DMS 273 (cell line): ENCODE data around the gene HNRNPA0.

Experiments
- DNase-seq: peaks from one replicate; lab custom pipeline; 2025; ENCODE audit not compliant: unreplicated experiment; lab: John Stamatoyannopoulos, UW

The HNRNPA0 gene

DNA sequence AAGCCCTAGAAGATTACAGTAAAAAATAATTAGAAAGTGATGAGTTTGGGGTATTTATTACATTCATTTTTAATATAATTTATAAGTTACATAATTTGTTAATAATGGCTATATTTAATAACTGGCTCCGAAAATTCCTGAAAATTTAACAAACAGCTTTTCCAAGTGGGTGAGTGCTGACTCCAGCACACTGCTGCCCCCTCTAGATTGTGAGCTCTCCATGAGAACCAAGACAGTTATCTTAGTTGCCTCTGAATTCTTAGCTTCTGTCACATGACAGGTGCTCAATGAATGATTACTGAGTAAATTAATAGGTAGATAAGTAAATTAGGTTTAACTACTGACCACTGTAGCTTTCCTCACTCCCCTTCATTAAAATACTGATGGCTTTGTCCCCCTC is 26.1 kb downstream of the HNRNPA0 start:
- no peak for DNase-seq

DNA sequence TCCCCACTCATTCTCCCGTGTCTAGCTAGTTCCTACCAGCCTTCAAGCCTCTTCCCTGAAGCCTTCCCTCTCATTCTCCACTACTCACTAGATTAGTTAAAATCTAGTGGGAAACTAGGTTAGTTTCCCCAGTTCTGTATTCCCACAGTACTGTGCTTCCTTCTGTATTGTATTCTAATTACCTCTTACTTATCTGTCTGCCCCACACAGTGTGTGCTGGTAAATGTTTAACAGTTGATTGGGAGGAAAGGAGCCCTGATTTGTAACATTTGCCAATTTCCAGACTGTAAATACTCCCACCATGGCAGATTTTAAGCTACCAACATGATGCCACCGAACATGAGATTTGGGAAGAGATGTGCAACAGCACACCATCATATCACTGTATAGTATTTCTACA is 26.5 kb downstream of the HNRNPA0 start:
- DNase-seq, result no peak

DNA sequence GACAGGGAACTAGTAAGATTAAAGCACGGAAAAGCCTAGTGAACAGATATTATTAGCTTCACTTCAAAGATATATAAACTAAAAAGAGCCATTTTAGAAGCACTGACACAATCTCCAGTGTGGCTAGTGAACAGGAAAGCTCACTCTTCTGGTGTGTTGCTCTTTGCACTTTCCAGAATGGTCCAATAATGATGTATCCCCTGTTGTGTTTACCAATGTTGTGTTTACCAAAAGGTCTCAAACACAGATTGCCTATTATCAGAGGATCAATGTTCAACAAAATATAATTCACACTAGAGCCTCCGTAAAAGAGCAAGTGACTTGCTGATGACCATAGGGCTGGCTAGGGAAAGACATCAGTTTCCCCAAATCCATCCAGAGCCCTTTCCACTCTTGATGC is 29.9 kb downstream of the HNRNPA0 start:
- no peak for DNase-seq

DNA sequence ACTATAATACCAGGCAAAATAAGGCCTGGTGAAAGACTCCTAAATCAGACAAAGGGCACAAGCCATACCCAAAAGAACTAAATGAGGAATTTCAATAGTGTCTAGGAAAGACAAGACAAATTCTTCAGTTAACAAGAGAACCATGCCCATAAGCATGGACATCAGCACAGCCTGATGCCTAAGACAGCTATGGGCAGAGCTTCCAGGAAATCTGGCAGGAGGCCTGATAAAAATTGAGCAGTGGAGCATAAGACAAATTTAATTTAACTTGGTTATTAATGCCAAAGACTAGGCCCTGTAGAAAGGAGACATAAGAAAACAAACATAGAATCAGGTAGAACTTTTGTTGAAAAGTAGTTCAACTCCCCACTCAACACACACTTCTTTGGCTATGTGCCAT is 35.6 kb downstream of the HNRNPA0 start:
- DNase-seq, result no peak

DNA sequence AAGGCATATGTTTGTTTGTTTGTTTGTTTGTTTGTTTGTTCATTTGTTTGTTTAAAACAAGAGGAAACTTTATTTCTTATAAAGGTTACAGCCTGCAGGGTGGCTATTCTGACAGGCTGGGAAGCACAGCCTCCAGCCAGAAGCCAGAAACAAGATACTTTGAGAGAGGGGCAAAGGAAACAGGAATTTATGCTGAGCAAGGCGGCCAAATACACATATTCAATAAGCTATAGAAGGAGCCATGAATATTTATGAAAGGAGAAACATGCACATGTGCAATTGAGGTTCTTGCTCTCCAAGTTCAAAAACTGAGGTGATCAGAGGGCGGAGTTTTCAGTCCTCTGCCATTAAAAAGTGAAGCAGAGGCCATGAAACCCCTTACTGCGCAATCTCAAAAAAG is 37.8 kb downstream of the HNRNPA0 start:
- no peak for DNase-seq

DNA sequence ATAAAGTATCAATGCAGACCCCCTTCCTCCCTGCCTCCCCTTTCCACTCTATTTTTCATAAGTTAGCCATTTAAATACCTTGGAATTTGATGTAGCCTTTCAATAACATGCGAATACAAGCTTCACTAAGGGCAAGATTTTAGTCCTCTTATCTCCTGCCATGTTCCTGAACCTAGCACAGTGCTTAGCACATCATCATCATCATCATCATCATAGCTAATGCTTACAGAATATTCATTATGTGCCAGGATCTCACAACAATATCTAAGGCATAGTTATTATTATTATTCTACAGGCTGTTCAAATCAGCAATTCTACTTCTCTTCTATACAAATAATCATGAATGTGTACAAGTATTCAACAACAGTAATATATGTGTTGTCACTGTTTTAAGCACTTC is 38.7 kb downstream of the HNRNPA0 start:
- DNase-seq, result no peak

DNA sequence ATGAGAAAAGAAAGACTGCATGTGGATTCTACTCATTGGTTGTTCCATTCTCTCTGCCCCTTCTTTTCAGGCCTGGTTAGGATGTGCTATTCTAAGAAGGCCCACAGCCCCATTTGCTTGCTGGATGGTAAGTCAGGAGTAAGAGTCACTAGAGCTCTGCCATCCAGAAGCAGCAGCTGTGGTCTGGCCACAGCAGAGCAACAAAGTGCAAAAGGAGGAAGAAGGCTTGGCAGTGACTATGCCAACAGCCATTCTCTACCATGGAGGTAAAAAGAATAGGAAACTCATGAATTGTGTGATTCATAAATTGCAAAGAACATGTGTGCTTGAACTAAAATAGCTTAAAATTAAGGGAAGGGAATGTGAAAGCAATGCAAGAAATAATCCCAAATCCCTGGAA is 39.2 kb downstream of the HNRNPA0 start:
- no peak for DNase-seq

DNA sequence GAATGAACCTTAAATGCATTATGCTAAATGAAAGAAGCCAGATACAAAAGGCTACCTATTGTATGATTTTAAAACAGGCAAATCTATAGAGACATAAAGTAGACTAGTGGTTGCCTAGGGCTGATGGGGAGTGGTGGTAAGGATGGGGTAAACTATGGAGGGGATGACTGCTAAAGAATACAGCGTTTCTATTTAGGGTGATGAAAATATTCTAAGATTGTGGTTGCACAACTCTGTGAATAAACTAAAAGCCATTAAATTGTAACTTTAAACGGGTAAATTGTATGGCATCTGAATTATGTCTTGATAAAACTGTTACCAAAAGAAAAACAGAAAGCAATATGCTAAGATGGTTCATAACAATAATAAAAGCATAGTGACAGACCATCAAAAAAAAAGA is 39.7 kb downstream of the HNRNPA0 start:
- no peak for DNase-seq

DNA sequence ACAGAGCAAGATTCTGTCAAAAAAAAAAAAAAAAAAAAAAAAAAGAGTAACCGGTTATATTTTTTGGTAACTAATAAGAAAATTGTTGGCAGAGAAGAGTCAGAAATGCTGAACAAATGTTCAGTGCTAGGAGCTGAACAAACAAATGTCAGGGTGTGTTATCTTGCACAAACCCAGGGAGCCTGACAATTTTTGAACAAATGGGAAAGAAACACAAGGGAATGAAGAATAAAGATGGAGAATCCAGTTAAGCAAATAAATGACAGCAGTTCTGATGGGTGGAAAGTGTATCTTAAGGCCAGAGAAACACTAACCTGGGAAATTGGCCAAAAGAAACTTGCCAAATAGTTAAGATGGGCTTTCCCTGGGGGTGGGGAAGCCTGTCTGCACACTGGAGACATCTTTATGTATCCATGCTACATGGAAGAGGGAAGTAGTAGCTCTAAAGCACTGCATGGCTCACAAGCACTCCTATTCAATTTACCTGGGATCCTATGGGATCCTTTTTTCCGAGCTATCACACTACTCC is 42.0 kb downstream of the HNRNPA0 start:
- DNase-seq, result no peak

DNA sequence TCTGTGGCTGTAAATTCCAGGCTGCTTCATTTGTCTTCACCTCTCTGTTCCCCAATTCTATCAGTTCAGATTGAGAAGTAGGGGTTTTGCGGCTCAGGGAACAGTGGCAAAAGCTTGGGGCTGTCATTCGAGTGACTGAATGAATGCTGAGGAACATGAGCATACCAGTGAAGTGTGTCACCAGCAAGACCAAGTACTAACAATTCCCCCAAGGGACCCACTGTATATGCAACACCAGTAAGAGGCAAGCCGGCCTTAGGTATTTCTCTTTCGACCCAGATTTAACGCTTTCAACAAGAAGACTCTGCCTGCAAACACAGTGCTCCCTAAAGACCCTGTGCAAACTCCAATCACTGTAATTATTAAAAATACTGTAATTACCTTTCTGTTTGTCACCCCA is 44.1 kb downstream of the HNRNPA0 start:
- no peak for DNase-seq

DNA sequence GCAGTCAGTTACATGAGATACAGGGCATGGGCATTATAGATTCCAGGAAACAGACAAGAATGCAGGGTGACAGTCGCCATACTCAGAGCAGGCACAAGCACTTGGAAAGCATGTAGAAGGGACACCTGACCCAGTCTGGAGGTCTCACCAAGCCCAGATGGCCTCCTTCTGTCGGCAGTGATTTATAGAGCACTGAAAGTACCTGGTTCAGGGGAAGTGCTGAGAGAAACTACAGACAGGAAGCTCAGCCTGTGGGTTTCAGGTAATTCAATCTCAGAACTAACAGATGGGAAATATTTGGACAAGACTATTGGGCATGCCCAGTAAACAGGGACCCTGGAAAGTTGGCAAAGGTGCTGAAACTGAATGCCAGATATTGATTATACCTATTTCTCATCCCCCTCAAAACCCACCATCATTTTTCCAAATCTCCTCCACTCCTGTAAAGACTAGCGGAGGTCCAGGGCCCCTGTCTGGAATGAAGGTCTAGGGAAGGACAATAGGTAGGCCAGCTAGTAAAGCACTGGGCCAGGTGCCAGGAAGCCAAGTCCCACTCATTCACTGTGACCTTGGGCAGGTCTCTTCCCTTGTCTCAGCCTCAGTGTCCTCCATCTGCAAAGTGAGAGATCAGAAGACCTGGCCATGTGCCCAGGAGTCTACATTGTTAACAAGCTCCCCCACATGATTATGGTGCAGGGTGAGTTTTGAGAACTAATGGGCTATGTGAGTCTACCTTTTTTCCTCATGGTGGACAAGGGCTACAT is 45.2 kb downstream of the HNRNPA0 start:
- DNase-seq, result peak; percentile 57

DNA sequence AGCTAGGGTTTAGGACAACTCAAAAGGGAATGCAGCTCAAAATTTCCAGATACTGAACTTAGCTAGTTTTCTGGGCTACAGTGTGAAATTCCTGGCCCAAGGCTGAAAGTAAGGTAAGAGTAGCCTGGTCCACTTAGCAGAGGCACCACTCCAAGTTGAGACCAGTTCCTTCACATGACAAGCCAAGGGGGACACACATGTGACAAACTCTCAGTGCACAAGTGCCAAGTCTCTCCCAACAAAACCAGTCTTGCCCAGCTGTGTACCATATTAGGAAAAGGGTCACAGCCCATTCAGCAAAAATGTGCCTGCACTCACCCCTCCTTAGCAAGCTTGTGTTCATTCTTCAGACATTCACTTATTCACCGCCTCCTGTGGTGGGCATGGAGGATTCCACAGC is 46.1 kb downstream of the HNRNPA0 start:
- DNase-seq, result no peak

DNA sequence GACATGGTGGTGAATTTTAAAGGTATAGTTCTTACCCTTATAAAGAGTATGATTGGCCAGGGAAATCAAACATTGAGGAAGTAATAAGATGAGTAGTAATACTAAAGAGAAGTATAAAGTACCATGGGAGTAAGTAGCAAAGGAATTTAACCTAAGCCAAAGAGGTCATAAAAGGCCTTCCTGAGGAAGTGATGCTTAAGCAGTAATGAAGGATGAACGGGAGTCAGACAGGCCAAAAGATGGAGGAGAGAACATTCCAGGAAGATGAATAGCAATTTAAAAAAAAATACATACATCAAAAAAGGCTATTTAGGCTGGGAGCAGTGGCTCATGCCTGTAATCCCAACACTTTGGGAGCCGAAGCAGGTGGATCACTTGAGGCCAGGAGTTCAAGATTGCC is 47.3 kb downstream of the HNRNPA0 start:
- no peak for DNase-seq

DNA sequence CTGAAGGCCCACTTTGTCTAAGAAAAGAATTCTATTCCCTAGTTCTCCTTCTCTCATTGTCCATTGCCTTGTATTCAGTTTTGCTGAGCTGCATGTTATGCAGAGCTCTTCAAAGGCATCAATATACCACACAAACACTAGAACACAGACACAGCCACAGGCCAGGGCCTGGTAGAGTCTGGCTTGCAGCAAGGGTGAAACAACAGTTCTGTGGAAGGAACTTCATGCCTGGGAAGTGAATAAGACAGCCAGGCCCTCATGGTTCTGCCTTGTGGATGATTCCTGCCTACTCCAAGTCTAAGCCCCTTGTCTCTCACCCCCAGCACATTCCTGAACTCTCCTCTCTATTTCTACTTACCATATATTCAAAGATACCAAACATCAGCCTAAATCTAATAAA is 49.1 kb downstream of the HNRNPA0 start:
- DNase-seq, result no peak

DNA sequence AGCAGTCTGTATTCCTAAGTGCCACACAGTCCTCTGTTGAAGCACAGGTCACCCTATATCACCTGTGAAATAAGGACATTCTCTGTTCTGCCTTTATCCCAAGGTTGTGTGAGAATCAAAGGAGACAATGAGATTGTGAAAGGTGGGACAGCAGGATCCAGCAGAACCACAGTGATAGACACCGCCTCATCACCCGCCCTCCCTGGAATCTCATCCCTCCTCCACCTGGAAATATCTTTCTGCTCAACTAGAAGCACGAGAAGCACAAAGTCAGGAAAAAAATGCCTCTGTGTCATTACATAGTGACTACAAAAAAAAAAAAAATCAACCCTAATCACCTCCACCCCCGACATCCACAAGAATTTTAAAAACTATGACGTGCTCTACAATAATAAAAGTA is 50.6 kb downstream of the HNRNPA0 start:
- DNase-seq, result no peak

DNA sequence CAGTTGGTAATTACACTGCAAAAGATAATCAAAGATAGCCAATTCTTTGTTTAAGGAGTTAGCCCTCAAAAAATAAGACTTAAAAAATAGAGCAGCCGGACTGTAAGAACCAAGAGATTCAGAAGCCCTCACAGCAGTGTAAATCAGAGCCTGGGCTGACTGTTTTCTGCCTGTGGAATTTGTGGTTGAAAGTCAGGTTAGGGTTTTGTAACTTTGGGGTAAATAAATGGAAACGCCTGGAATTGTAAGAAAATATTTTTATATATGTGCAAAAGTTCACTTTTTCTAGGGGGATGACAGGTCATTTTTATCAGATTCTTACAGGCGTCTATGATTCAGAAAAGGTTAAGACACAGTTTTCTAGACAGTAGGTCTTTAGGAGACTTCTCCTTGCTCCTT is 53.9 kb downstream of the HNRNPA0 start:
- DNase-seq, result no peak

DNA sequence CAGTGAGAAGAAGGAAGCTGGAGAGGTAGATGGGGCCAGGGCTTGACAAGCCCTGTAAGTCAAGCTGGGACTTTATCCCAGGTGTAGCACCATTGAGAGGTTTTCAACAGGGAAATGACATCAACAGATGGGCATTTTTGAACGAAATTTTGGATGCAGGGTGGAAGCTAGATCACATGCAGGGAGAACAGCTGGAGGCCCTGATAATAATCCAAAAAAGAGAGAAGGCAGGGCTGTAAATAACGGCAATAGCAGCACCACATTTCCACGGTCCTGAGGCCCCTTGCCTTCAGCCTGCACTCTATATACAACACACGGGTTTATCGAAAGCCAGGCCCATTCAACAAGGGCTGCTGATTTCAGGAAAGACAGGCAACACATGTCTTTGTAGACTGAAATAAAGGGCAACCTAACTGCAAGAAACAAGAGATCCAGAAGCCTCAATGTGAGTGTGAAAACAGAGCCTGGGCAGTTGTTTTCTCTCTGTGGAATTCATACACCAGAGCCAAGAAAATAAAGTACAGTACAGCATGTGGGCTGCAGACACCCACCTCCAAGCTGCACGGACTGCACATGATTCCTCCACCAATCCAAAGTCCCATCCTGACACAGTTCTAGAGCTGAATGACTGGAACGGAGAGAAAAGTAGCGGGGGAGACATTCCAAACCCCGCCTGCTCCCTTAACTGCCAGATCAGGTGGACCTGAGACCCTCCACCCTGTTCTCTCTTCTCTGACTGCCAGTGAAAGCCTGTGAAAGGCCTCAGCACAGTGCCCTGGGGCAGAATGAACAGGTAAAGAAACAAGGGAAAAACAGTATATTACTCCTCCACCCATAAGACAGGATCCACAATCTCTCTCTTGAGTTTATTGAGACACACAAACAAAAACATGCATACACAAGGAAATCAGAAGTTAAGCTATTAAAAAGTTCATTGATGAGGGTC is 54.6 kb downstream of the HNRNPA0 start:
- peak; percentile 66 for DNase-seq

DNA sequence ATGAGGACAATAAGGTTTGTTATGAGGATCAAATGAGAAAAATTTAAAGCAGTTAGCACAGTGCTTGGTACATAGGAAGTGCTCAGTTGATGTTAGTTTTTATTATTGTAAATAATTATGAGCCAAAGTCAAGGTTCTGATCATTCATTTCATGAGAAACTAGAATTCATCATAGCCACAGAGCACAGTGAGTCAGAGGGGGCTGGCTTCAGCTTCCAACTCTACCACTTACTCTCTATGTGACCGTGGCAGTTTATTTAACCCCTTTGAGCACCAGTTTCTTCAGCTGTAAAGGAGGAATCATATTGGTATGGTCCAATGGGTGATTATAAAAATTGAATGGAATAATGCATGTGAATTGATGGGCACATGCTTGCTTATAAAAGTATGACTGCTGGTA is 57.7 kb downstream of the HNRNPA0 start:
- no peak for DNase-seq

DNA sequence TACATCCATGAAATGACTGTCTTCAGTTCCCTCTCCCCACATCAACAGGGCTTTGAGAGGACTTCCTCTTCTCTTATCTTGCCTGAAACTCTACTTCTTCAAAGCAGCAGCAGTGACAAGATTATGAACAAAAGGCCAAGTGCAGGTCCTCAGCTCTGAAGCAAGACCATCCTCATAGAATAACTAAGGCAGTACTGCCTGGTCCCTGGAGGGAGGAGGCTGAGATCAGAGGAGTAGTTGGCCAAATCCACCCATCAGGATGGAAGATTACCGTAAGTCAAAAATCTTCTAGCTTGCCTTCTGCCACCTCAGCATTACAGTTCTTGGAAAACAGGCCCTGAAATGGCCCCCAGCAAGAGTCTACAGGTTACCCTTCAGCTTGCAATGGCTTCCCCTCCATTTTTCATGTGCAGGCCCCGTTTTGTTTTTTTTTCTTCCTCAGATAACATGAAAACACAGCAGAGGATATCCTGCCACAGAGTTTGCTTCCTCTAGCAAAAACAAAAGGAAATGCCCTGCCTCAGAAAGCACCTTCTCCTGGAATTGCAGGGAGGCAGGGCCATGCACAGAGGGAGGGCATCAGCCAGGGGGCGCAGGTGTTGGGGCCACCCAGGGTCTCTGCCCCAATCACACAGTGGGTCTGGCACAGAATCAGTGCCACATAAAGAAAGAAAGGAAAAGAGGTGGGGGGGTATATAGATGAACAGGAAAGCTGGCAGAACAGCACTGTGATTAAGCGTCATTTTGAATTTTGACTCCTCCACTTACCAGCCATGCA is 58.3 kb downstream of the HNRNPA0 start:
- DNase-seq, result no peak
